Esophagus muscularis mucosa (tissue), 3 donors: Measurements from ENCODE around the gene LMF1.

Source experiments
- CTCF ChIP-seq, 3 experiments: fragments of 200-600 bp in 2 of 3; fragments of 450-650 bp in 1 of 3; sonication (generic) in 2 of 3; IDR thresholded peaks; one replicate each; pipeline ENCODE4 v1.5.1; 2017 to 2019; ENCODE audit warnings: antibody characterized with exemption in 3 of 3, mild to moderate bottlenecking in 2 of 3, moderate library complexity in 1 of 3
- POLR2A ChIP-seq: fragments of 450-650 bp; IDR thresholded peaks from one replicate; pipeline ENCODE4 v1.6.1; 2017; ENCODE audit warnings: antibody characterized with exemption, moderate library complexity, mild to moderate bottlenecking, low read depth

DNA sequence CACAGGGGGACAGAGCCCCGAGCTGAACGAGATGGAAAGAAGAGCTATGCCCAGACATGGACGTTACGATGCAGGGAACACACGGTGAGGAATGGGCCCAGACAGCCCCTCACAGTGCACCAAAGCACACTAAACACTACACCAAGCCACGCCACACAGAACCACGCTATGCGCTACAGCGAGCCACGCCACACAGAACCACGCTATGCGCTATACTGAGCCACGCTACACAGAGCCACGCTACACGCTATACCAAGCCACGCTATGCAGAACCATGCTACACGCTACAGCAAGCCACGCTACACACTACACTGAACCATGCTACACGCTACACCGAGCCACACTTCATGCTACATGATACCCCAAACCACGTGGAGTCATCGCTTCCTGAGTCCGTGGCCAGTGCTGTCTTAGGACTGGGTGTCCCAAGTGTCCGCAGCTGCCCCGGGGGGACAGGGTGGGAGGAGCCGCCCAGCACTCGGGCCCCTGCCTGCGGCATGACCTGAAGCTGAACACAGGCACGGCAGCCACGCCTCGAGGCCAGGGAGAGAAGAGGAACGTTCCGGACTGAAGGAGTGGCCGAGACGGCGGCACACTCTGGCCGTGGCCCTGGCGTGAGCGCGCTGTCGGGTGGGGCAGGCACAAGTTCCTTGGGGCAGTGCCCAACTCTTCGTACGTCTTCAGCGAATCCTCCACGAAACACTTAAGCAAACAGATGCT is 61.3 kb downstream of the LMF1 start:
- TF ChIP-seq POLR2A (no peak), CTCF (IDR thresholded peaks at IDR 0.05) (no peak)
